H1 (cell line): Measurements from ENCODE around the gene SF3B1. TPM values are rescaled to one million over a fixed set of nuclear protein-coding genes. Genes with fewer than 3 reads are reported as not detected.

ENCODE experiments used
- CTCF ChIA-PET: fragments of 300-600 bp; sonication (Branson Sonifier 250); formaldehyde crosslinking; loops from one replicate; lab custom pipeline; 2021; ENCODE audit not compliant: partially characterized antibody; lab: Charles Lee
- POLR2A ChIA-PET: fragments of 300-600 bp; sonication (Branson Sonifier 250); formaldehyde crosslinking; loops from one replicate; lab custom pipeline; 2021; ENCODE audit warnings: inconsistent platforms; ENCODE audit not compliant: partially characterized antibody; lab: Charles Lee
- DNase-seq, 2 experiments: peaks; one replicate each; pipeline versions ENCODE4 v3.0.0 to v3.0.0-alpha.2; 2010 to 2022; ENCODE audit warnings: low spot score in 2 of 2, low read depth in 1 of 2, mixed read lengths in 1 of 2
- FAIRE-seq: peaks from 2 replicates; lab custom pipeline; 2011; peaks lifted over from hg19 to GRCh38; lab: Jason Lieb, UNC
- H2AFZ ChIP-seq: 2 replicates; pipeline ENCODE4 v1.8.1; 2012; ENCODE audit warnings: low read length, inconsistent platforms
- H2AK5ac ChIP-seq: 2 replicates; pipeline ENCODE4 v1.6.1; 2013; ENCODE audit warnings: low read depth, low read length
- H2BK120ac ChIP-seq: replicated peaks from 2 replicates; pipeline ENCODE3; 2013; ENCODE audit warnings: low read depth, low read length, inconsistent platforms
- H2BK12ac ChIP-seq: 2 replicates; pipeline ENCODE4 v1.6.1; 2013; ENCODE audit warnings: low read depth, low read length
- H2BK15ac ChIP-seq: 2 replicates; pipeline ENCODE4 v1.6.1; 2013; ENCODE audit warnings: low read length
- H2BK20ac ChIP-seq: 2 replicates; pipeline ENCODE4 v1.6.1; 2013; ENCODE audit warnings: low read length
- H2BK5ac ChIP-seq: 2 replicates; pipeline ENCODE4 v1.6.1; 2013; ENCODE audit warnings: low read depth, low read length
- H3K14ac ChIP-seq: 2 replicates; pipeline ENCODE4 v1.6.1; 2013; ENCODE audit warnings: inconsistent platforms; ENCODE audit not compliant: insufficient read length
- H3K18ac ChIP-seq: 2 replicates; pipeline ENCODE4 v1.6.1; 2013; ENCODE audit warnings: low read length; ENCODE audit errors: extremely low read depth
- H3K23ac ChIP-seq: 2 replicates; pipeline ENCODE4 v1.6.1; 2013; ENCODE audit warnings: inconsistent platforms; ENCODE audit not compliant: insufficient read length
- H3K23me2 ChIP-seq: 2 replicates; pipeline ENCODE4 v1.6.1; 2013; ENCODE audit warnings: low read depth, low read length
- H3K27ac ChIP-seq: 2 replicates; pipeline ENCODE4 v1.6.1; 2011; ENCODE audit warnings: low read depth, low read length, inconsistent platforms
- H3K27me3 ChIP-seq, 4 experiments: replicated peaks in 1 of 4; 1 replicate in 1 of 4; 2 replicates in 3 of 4; pipeline versions ENCODE4 v1.6.1 to v1.8.1; 2011 to 2013; ENCODE audit warnings: low read length in 3 of 4, mild to moderate bottlenecking in 3 of 4, inconsistent platforms in 2 of 4, mixed read lengths in 2 of 4, moderate library complexity in 1 of 4; ENCODE audit not compliant: control insufficient read depth in 3 of 4, insufficient read depth in 3 of 4; ENCODE audit errors: extremely low read depth in 1 of 4
- H3K36me3 ChIP-seq, 4 experiments: 2 replicates each; pipeline versions ENCODE4 v1.6.1 to v1.8.1; 2011 to 2013; ENCODE audit warnings: mild to moderate bottlenecking in 4 of 4, low read length in 3 of 4, moderate library complexity in 2 of 4, control low read depth in 1 of 4, inconsistent platforms in 1 of 4; ENCODE audit not compliant: insufficient read depth in 4 of 4, control insufficient read depth in 2 of 4
- H3K4ac ChIP-seq: replicated peaks from 2 replicates; pipeline ENCODE3; 2013; ENCODE audit warnings: low read length, low read depth, mixed read lengths, inconsistent platforms; ENCODE audit not compliant: insufficient read length
- H3K4me1 ChIP-seq, 4 experiments: replicated peaks in 1 of 4; 1 replicate in 1 of 4; 2 replicates in 3 of 4; pipeline versions ENCODE4 v1.6.1 to v1.8.1; 2011 to 2013; ENCODE audit warnings: low read length in 3 of 4, inconsistent platforms in 2 of 4, mixed read lengths in 1 of 4; ENCODE audit not compliant: insufficient read depth in 4 of 4, control insufficient read depth in 3 of 4
- H3K4me2 ChIP-seq, 2 experiments: 2 replicates each; pipeline versions ENCODE4 v1.6.1 to v1.8.1; 2011 to 2013; ENCODE audit warnings: low read depth in 2 of 2, low read length in 2 of 2, control low read depth in 1 of 2, inconsistent platforms in 1 of 2, mild to moderate bottlenecking in 1 of 2; ENCODE audit not compliant: insufficient read depth in 1 of 2
- H3K4me3 ChIP-seq, 4 experiments: fragments of 200-600, 300-600 bp in 1 of 4; sonication (generic), shearing (Covaris generic), sonication (Bioruptor Twin) in 1 of 4; 2 replicates each; pipeline versions ENCODE4 v1.5.1 to v1.8.1; 2011 to 2016; ENCODE audit warnings: low read length in 4 of 4, low read depth in 3 of 4, control low read depth in 2 of 4, inconsistent platforms in 2 of 4, mild to moderate bottlenecking in 2 of 4, mixed read lengths in 1 of 4, moderate library complexity in 1 of 4; ENCODE audit not compliant: insufficient read depth in 2 of 4; ENCODE audit errors: extremely low read depth in 1 of 4
- H3K56ac ChIP-seq: replicated peaks from 2 replicates; pipeline ENCODE3; 2013; ENCODE audit warnings: low read depth, mild to moderate bottlenecking, mixed read lengths, low read length, inconsistent platforms; ENCODE audit not compliant: insufficient read length
- H3K79me1 ChIP-seq: 2 replicates; pipeline ENCODE4 v1.6.1; 2013; ENCODE audit warnings: low read depth, low read length, control low read depth
- H3K79me2 ChIP-seq, 2 experiments: 2 replicates each; pipeline versions ENCODE4 v1.6.1 to v1.8.1; 2012 to 2013; ENCODE audit warnings: low read length in 2 of 2, mild to moderate bottlenecking in 2 of 2, inconsistent platforms in 1 of 2; ENCODE audit not compliant: insufficient read depth in 2 of 2, control insufficient read depth in 1 of 2
- H3K9ac ChIP-seq, 4 experiments: replicated peaks in 1 of 4; 1 replicate in 1 of 4; 2 replicates in 3 of 4; pipeline versions ENCODE4 v1.6.1 to v1.8.1; 2011 to 2013; ENCODE audit warnings: low read depth in 3 of 4, low read length in 3 of 4, control low read depth in 2 of 4, mild to moderate bottlenecking in 2 of 4, moderate library complexity in 2 of 4, inconsistent platforms in 1 of 4; ENCODE audit errors: extremely low read depth in 1 of 4
- H3K9me3 ChIP-seq, 2 experiments: 2 replicates each; pipeline versions ENCODE4 v1.6.1 to v1.8.1; 2012 to 2013; ENCODE audit warnings: mild to moderate bottlenecking in 2 of 2, moderate library complexity in 2 of 2, control low read depth in 1 of 2, inconsistent platforms in 1 of 2, low read depth in 1 of 2, low read length in 1 of 2, mixed read lengths in 1 of 2; ENCODE audit not compliant: insufficient read depth in 2 of 2
- H4K20me1 ChIP-seq, 2 experiments: replicated peaks in 1 of 2; 2 replicates each; pipeline versions ENCODE3 to v1.8.1; 2011 to 2013; ENCODE audit warnings: inconsistent platforms in 2 of 2, low read length in 2 of 2, mild to moderate bottlenecking in 1 of 2; ENCODE audit not compliant: insufficient read depth in 2 of 2, control insufficient read depth in 1 of 2
- H4K5ac ChIP-seq: 2 replicates; pipeline ENCODE4 v1.6.1; 2013; ENCODE audit warnings: low read length, low read depth, mixed read lengths, inconsistent platforms; ENCODE audit not compliant: insufficient read length
- H4K8ac ChIP-seq: 2 replicates; pipeline ENCODE4 v1.8.0; 2013; ENCODE audit warnings: mild to moderate bottlenecking, moderate library complexity, low read length, inconsistent platforms; ENCODE audit not compliant: insufficient read depth; ENCODE audit errors: extremely low read depth
- H4K91ac ChIP-seq: replicated peaks from 2 replicates; pipeline ENCODE3; 2013; ENCODE audit warnings: low read length, mixed read lengths, inconsistent platforms; ENCODE audit not compliant: insufficient read length
- MAFK ChIP-seq: IDR thresholded peaks from 2 replicates; pipeline ENCODE4 v1.6.1; 2012; ENCODE audit warnings: low read depth, mild to moderate bottlenecking, improper control_type of control experiment, low read length
- SP2 ChIP-seq: IDR thresholded peaks from 2 replicates; pipeline ENCODE4 v1.6.1; 2012; ENCODE audit warnings: mild to moderate bottlenecking, low read length, inconsistent platforms
- WGBS, 2 experiments: shearing (Covaris generic) in 1 of 2; methylation state at CpG; one replicate each; pipeline versions ENCODE4 v1.1.6 to v1.1.7; 2013 to 2015; ENCODE audit warnings: low lambda C conversion rate in 2 of 2, mixed read lengths in 2 of 2, inconsistent platforms in 1 of 2, low coverage in 1 of 2, missing lambda C conversion rate in 1 of 2; ENCODE audit not compliant: insufficient replicate concordance in 2 of 2, insufficient coverage in 1 of 2, insufficient read length in 1 of 2; ENCODE audit errors: extremely low coverage in 1 of 2, missing lambda C conversion rate in 1 of 2; 5-methylcytosine and 5-hydroxymethylcytosine counted together
- polyA plus RNA-seq, 7 experiments: library from polyadenylated mRNA; depleted of rRNA in 3 of 7; stranded (reverse) in 5 of 7; unstranded in 2 of 7; fragments of >200 nt in 5 of 7; fragments of 200-250 nt in 2 of 7; gene quantifications; 1 replicate in 5 of 7; 2 replicates in 1 of 7; 4 replicates in 1 of 7; pipeline versions ENCODE4 v1.2.1 to v1.2.3, GENCODE V29; 2011 to 2013; ENCODE audit warnings: missing spikeins in 2 of 7, mixed read lengths in 2 of 7
- total RNA-seq: library from RNA; stranded (reverse); fragmentation: NEBNext Ultra II Directional; extraction: Animal tissue kit (Norgen Biotek cat#: 25700); gene quantifications from 2 replicates; pipeline ENCODE4 v1.2.1, GENCODE V29; 2021

The SF3B1 gene
- total and polyA plus RNA-seq, 2 of the 8 experiments (the other 6 are each of a cell fraction or from before 2014, with no cell fraction given) = 320 to 403 TPM

DNA sequence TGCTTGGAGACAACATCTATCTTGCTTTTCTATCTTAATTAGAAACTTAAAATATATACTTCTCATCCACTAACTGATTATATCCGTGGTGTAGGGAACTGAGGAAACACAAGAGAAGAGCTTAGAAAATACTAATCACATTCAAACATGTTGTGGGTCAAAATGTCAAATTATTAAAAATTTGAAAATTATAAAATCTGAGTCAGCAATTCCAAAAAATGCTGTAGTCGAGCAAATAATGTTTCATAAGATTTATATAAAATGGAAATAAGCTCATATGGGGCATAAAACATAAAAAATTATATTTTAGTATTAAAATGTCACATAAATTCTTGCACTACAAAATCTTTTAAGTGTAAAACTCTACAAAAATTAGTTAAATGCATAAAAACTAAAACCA, 29.2 kb downstream of the SF3B1 start:
- H4K8ac ChIP-seq = no peak overlapping the region
- no peaks in the 10 kb centered on the region for H3K4me1 ChIP-seq
- no peak overlapping the region for H3K4me2 ChIP-seq
- H2AK5ac ChIP-seq = no peak overlapping the region
- no peak overlapping the region for H2BK5ac ChIP-seq
- no peaks in the 10 kb centered on the region; a peak in 1 of 4 replicates for H3K9me3 ChIP-seq
- no peak overlapping the region for H2BK12ac ChIP-seq
- H3K36me3 ChIP-seq = peaks cover 36 to 100% (median 89%) of the 10 kb centered on the region in 4 experiments
- ChIA-PET CTCF (interaction anchor here (0.6 kb wide), 1 partner anchor 325 kb away, joined by 3 read pairs; no protein-coding TSS in a partner anchor), POLR2A (no interaction called here)
- H3K56ac ChIP-seq = no peak overlapping the region
- H2BK120ac ChIP-seq = no peak overlapping the region
- H3K79me1 ChIP-seq = no peaks in the 10 kb centered on the region
- H3K23me2 ChIP-seq = no peaks in the 10 kb centered on the region
- H3K4me3 ChIP-seq = no peak overlapping the region
- DNase-seq (no peak), FAIRE-seq (no peak)
- H3K79me2 ChIP-seq = peaks cover 0 to 4% of the 10 kb centered on the region in 2 experiments; a peak in 1 of 4 replicates
- TF ChIP-seq MAFK (peak; percentile 31; the same call in 1 of the 2 replicates), SP2 (no peak)
- peaks cover 3% of the 10 kb centered on the region in 2 experiments for H4K20me1 ChIP-seq
- no peak overlapping the region for H4K91ac ChIP-seq
- no peak overlapping the region for H3K27ac ChIP-seq
- no peak overlapping the region for H3K14ac ChIP-seq
- H2BK20ac ChIP-seq = no peak overlapping the region
- H4K5ac ChIP-seq = no peak overlapping the region
- no peak overlapping the region for H3K9ac ChIP-seq
- H2AFZ ChIP-seq = no peak overlapping the region
- 93% methylated on average over 2 of the region's 2 CpGs; no CpG with 5 or more reads in 1 of the 2 experiments for WGBS, 2 experiments
- H3K23ac ChIP-seq = no peak overlapping the region
- no peak overlapping the region for H2BK15ac ChIP-seq
- no peak overlapping the region for H3K18ac ChIP-seq
- H3K27me3 ChIP-seq = no peaks in the 10 kb centered on the region
- no peak overlapping the region for H3K4ac ChIP-seq
